OCI-LY3 (cell line): ENCODE results near the gene DDX18.

Experiments
- CTCF ChIP-seq: fragments of 200-600, 300-600 bp; sonication (generic); IDR thresholded peaks from 2 replicates; pipeline ENCODE4 v1.5.1; 2014; ENCODE audit warnings: antibody characterized with exemption, low read length, low read depth
- EZH2phosphoT487 ChIP-seq: fragments of 200-600 bp; shearing (Covaris generic); IDR thresholded peaks from 2 replicates; pipeline ENCODE4 v1.6.1; 2018; ENCODE audit warnings: antibody characterized with exemption, mixed run types, low read depth

- TF ChIP-seq CTCF (no peak), EZH2phosphoT487 (no peak)
Measured at GRCh38 chr2:117834992-117835391, 20.5 kb downstream of the DDX18 start.
